Naive thymus-derived CD8-positive, alpha-beta T cell (primary cell): Measurements from ENCODE around the gene DRAXIN. TPM values are rescaled to one million over a fixed set of nuclear protein-coding genes. Genes with fewer than 3 reads are reported as not detected.

Source experiments
- ATAC-seq, 2 donors: fragments of 150-1000 bp; cut with Tn5 transposase in 1 of 2; sonication (Bioruptor Pico), chemical (Tn5 transposase) in 1 of 2; 1 replicate in 1 of 2; 2 replicates in 1 of 2; pipeline ENCODE4 v1.10.0; 2021; ENCODE audit warnings: mild to moderate bottlenecking in 2 of 2, moderate library complexity in 2 of 2
- POLR2A ChIA-PET: fragments of 350-600 bp; sonication (Branson Sonifier 250); formaldehyde crosslinking; loops from one replicate; lab custom pipeline; 2021; ENCODE audit warnings: antibody characterized with exemption; lab: Charles Lee
- DNase-seq, 10 donors: peaks; one replicate each; pipeline versions ENCODE4 v3.0.0 to v3.0.0-alpha.2; 2020 to 2022
- H3K27ac Mint-ChIP-seq, 10 donors: one replicate each; pipeline ENCODE4 v1.8.0; 2020 to 2022; ENCODE audit warnings: mild to moderate bottlenecking in 10 of 10, mixed read lengths in 10 of 10, moderate library complexity in 4 of 10, inconsistent platforms in 1 of 10
- H3K27me3 Mint-ChIP-seq, 5 donors: one replicate each; pipeline ENCODE4 v1.8.0; 2021 to 2022; ENCODE audit warnings: mixed read lengths in 5 of 5
- H3K36me3 Mint-ChIP-seq, 3 donors: one replicate each; pipeline ENCODE4 v1.8.0; 2020 to 2022; ENCODE audit warnings: mixed read lengths in 3 of 3, mild to moderate bottlenecking in 2 of 3, inconsistent platforms in 1 of 3
- H3K4me1 Mint-ChIP-seq, 4 donors: one replicate each; pipeline ENCODE4 v1.8.0; 2021 to 2022; ENCODE audit warnings: mixed read lengths in 4 of 4
- H3K4me3 Mint-ChIP-seq, 10 donors: one replicate each; pipeline ENCODE4 v1.8.0; 2020 to 2022; ENCODE audit warnings: mild to moderate bottlenecking in 10 of 10, mixed read lengths in 10 of 10, moderate library complexity in 6 of 10, inconsistent platforms in 1 of 10
- H3K9me3 Mint-ChIP-seq, 9 donors: one replicate each; pipeline ENCODE4 v1.8.0; 2020 to 2022; ENCODE audit warnings: mixed read lengths in 9 of 9, mild to moderate bottlenecking in 3 of 9, inconsistent platforms in 1 of 9, moderate library complexity in 1 of 9
- polyA plus RNA-seq, 3 donors: library from polyadenylated mRNA; unstranded; fragments of 300-500 nt; fragmentation: Illumina TruSeq; gene quantifications; one replicate each; pipeline ENCODE4 v1.2.3, GENCODE V29; 2021
- total RNA-seq, 8 experiments: library from RNA in 2 of 8; stranded (reverse) in 2 of 8; gene quantifications; one replicate each; pipeline ENCODE4 v1.2.3 and lab custom pipeline; 2021 to 2026

Gene DRAXIN
- total and polyA plus RNA-seq, 5 experiments from 2014 or later = 0.07 to 0.29 (median 0.22) TPM

- peak overlapping the region in 9 of 10 donors; percentile 32 to 90 (median 64) for H3K4me3 Mint-ChIP-seq
- H3K27me3 Mint-ChIP-seq = no peaks in the 10 kb centered on the region
- ATAC-seq (no peak), DNase-seq (peak in 2 of 10 donors; percentile 12 to 16)
- POLR2A ChIA-PET = interaction anchor here (0.5 to 7.3 kb wide), 10 partner anchors 9 to 613 kb away, joined by 3 to 70 read pairs (median 3); partner anchors contain the start of genes CLCN6, FBXO6 and MTHFR
- H3K36me3 Mint-ChIP-seq = no peaks in the 10 kb centered on the region
- H3K9me3 Mint-ChIP-seq = no peaks in the 10 kb centered on the region
- H3K27ac Mint-ChIP-seq = peak overlapping the region in 4 of 10 donors; percentile 24 to 78 (median 58)
- H3K4me1 Mint-ChIP-seq = peaks cover 12 to 30% (median 26%) of the 10 kb centered on the region in 4 donors
These were observed 41.7 kb upstream of the DRAXIN start for GRCh38 chr1:11649624-11650330.

GRCh38 chr1:11650331-11650991 is 41.0 kb upstream of the DRAXIN start:
- ATAC-seq = peak; percentile 69 to 76
- Mint-ChIP-seq H3K4me1 (peaks cover 12 to 34% (median 29%) of the 10 kb centered on the region in 4 donors), H3K27me3 (no peaks in the 10 kb centered on the region), H3K27ac (peak overlapping the region in 9 of 10 donors; percentile 27 to 87 (median 71)), H3K36me3 (no peaks in the 10 kb centered on the region), H3K9me3 (no peaks in the 10 kb centered on the region), H3K4me3 (peak overlapping the region; percentile 75 to 90 (median 84))
- POLR2A ChIA-PET = interaction anchor here (0.5 to 7.3 kb wide), 9 partner anchors 8 to 590 kb away, joined by 3 to 70 read pairs (median 4); partner anchors contain the start of genes CLCN6, FBXO6 and MTHFR
- DNase-seq = peak; percentile 64 to 87 (median 74)

- ATAC-seq (no peak), DNase-seq (no peak)
- no peaks in the 10 kb centered on the region for H3K36me3 Mint-ChIP-seq
- peak overlapping the region in 9 of 10 donors; percentile 49 to 87 (median 71) for H3K27ac Mint-ChIP-seq
- H3K27me3 Mint-ChIP-seq = no peaks in the 10 kb centered on the region
- POLR2A ChIA-PET = interaction anchor here (1.0 to 7.3 kb wide), 4 partner anchors 13 to 590 kb away, joined by 3 to 70 read pairs (median 17); partner anchors contain the start of gene FBXO6
- H3K4me3 Mint-ChIP-seq = peak overlapping the region; percentile 75 to 90 (median 84)
- H3K4me1 Mint-ChIP-seq = peaks cover 12 to 39% (median 34%) of the 10 kb centered on the region in 4 donors
- H3K9me3 Mint-ChIP-seq = no peaks in the 10 kb centered on the region
These were observed 40.5 kb upstream of the DRAXIN start for GRCh38 chr1:11651017-11651416.

- POLR2A ChIA-PET = interaction anchor here (7.3 kb wide), 1 partner anchor 67 kb away, joined by 70 read pairs; no protein-coding TSS in a partner anchor
- DNase-seq (no peak), ATAC-seq (no peak)
- Mint-ChIP-seq H3K9me3 (no peaks in the 10 kb centered on the region), H3K36me3 (peaks cover 0 to 5% (median 0%) of the 10 kb centered on the region in 3 donors), H3K4me1 (peaks cover 12 to 45% (median 36%) of the 10 kb centered on the region in 4 donors), H3K4me3 (peak overlapping the region in 8 of 10 donors; percentile 12 to 85 (median 60)), H3K27me3 (no peaks in the 10 kb centered on the region), H3K27ac (peak overlapping the region in 5 of 10 donors; percentile 52 to 88 (median 64))
These were observed 39.2 kb upstream of the DRAXIN start for GRCh38 chr1:11652203-11652780.

- ATAC-seq = no peak
- Mint-ChIP-seq H3K9me3 (no peaks in the 10 kb centered on the region), H3K27me3 (no peaks in the 10 kb centered on the region), H3K4me1 (peaks cover 12 to 46% (median 36%) of the 10 kb centered on the region in 4 donors), H3K36me3 (peaks cover 0 to 12% (median 0%) of the 10 kb centered on the region in 3 donors), H3K4me3 (peak overlapping the region; percentile 59 to 87 (median 66)), H3K27ac (peak overlapping the region in 5 of 10 donors; percentile 25 to 74 (median 55))
- DNase-seq = no peak
- POLR2A ChIA-PET = interaction anchor here (1.3 to 7.3 kb wide), 4 partner anchors 11 to 255 kb away, joined by 4 to 70 read pairs (median 14); partner anchors contain the start of gene FBXO6
These were observed 38.2 kb upstream of the DRAXIN start for GRCh38 chr1:11653101-11653860.

- H3K27ac Mint-ChIP-seq = peak overlapping the region in 3 of 10 donors; percentile 10 to 88 (median 17)
- no peaks in the 10 kb centered on the region for H3K9me3 Mint-ChIP-seq
- POLR2A ChIA-PET = interaction anchor here (1.3 to 7.3 kb wide), 4 partner anchors 11 to 254 kb away, joined by 4 to 70 read pairs (median 14); partner anchors contain the start of gene FBXO6
- H3K4me1 Mint-ChIP-seq = peaks cover 12 to 45% (median 36%) of the 10 kb centered on the region in 4 donors
- peaks cover 0 to 15% (median 0%) of the 10 kb centered on the region in 3 donors for H3K36me3 Mint-ChIP-seq
- no peaks in the 10 kb centered on the region for H3K27me3 Mint-ChIP-seq
- no peak for ATAC-seq
- peak overlapping the region; percentile 48 to 87 (median 66) for H3K4me3 Mint-ChIP-seq
- DNase-seq = no peak
These were observed 37.7 kb upstream of the DRAXIN start for GRCh38 chr1:11653861-11654136.

GRCh38 chr1:11654137-11654938 is 37.2 kb upstream of the DRAXIN start, which contains the start of the genes FBXO2 and FBXO44:
TSS of gene FBXO2 (minus strand) at chr1:11654429. CDS start at chr1:11654340, 89 bp downstream.
TSS of gene FBXO44 (plus strand) at chr1:11654877. CDS start at chr1:11655836, 959 bp downstream.
- peaks cover 0 to 20% (median 0%) of the 10 kb centered on the region in 3 donors for H3K36me3 Mint-ChIP-seq
- peak within 1 kb of the TSS in 8 of 10 donors; percentile 25 to 88 (median 46) for H3K27ac Mint-ChIP-seq
- H3K4me3 Mint-ChIP-seq = peak within 1 kb of the TSS; percentile 69 to 87 (median 74)
- H3K4me1 Mint-ChIP-seq = peaks cover 12 to 43% (median 35%) of the 10 kb centered on the region in 4 donors
- POLR2A ChIA-PET = interaction anchor here (1.3 to 7.3 kb wide), 5 partner anchors 10 to 595 kb away, joined by 4 to 70 read pairs (median 7); partner anchors contain the start of genes FBXO6 and SRM
- H3K27me3 Mint-ChIP-seq = no peaks in the 10 kb centered on the region
- ATAC-seq = peak; percentile 69 to 75
- peak in 9 of 10 donors; percentile 43 to 80 (median 56) for DNase-seq
- no peaks in the 10 kb centered on the region for H3K9me3 Mint-ChIP-seq

- Mint-ChIP-seq H3K27ac (peak overlapping the region in 8 of 10 donors; percentile 25 to 85 (median 38)), H3K27me3 (no peaks in the 10 kb centered on the region), H3K36me3 (peaks cover 0 to 26% (median 0%) of the 10 kb centered on the region in 3 donors), H3K9me3 (no peaks in the 10 kb centered on the region), H3K4me3 (peak overlapping the region; percentile 69 to 87 (median 74)), H3K4me1 (peaks cover 8 to 36% (median 28%) of the 10 kb centered on the region in 4 donors)
- ATAC-seq (peak; percentile 19 to 34), DNase-seq (no peak)
- POLR2A ChIA-PET = interaction anchor here (0.6 to 7.3 kb wide), 5 partner anchors 9 to 596 kb away, joined by 4 to 70 read pairs (median 7); partner anchors contain the start of genes FBXO6 and SRM
These were observed 36.3 kb upstream of the DRAXIN start for GRCh38 chr1:11654939-11655808.

GRCh38 chr1:11657654-11658053 is 33.9 kb upstream of the DRAXIN start:
- DNase-seq = no peak
- POLR2A ChIA-PET = no interaction called here
- H3K9me3 Mint-ChIP-seq = no peaks in the 10 kb centered on the region
- peaks cover 0 to 41% (median 0%) of the 10 kb centered on the region in 3 donors for H3K36me3 Mint-ChIP-seq
- no peaks in the 10 kb centered on the region for H3K27me3 Mint-ChIP-seq
- H3K27ac Mint-ChIP-seq = no peak overlapping the region
- no peak for ATAC-seq
- no peak overlapping the region for H3K4me3 Mint-ChIP-seq
- H3K4me1 Mint-ChIP-seq = peaks cover 0 to 26% (median 10%) of the 10 kb centered on the region in 4 donors

- H3K9me3 Mint-ChIP-seq = no peaks in the 10 kb centered on the region
- no peaks in the 10 kb centered on the region for H3K27me3 Mint-ChIP-seq
- H3K27ac Mint-ChIP-seq = no peak overlapping the region
- ATAC-seq (no peak), DNase-seq (no peak)
- peaks cover 0 to 45% (median 0%) of the 10 kb centered on the region in 3 donors for H3K36me3 Mint-ChIP-seq
- peaks cover 0 to 22% (median 12%) of the 10 kb centered on the region in 4 donors for H3K4me1 Mint-ChIP-seq
- POLR2A ChIA-PET = interaction anchor here (1.0 kb wide), 1 partner anchor 8 kb away, joined by 3 read pairs; no protein-coding TSS in a partner anchor
- H3K4me3 Mint-ChIP-seq = no peak overlapping the region
These were observed 33.0 kb upstream of the DRAXIN start for GRCh38 chr1:11658542-11658941.
